Transverse colon (tissue), 4 donors: ENCODE results near the gene LRRC9. TPM values are rescaled to one million over a fixed set of nuclear protein-coding genes. Genes with fewer than 3 reads are reported as not detected.

Source experiments
- DNase-seq: peaks from one replicate; pipeline ENCODE4 v3.0.0-alpha.2; 2019
- H3K27ac ChIP-seq, 4 donors: fragments of 200-600 bp; sonication (generic); 2 replicates each; pipeline ENCODE4 v1.5.1; 2016 to 2018; ENCODE audit warnings: inconsistent platforms in 4 of 4
- H3K27me3 ChIP-seq: fragments of 200-600 bp; sonication (generic); 2 replicates; pipeline ENCODE4 v1.5.1; 2017; ENCODE audit warnings: inconsistent platforms
- H3K36me3 ChIP-seq, 4 donors: fragments of 200-600 bp; sonication (generic); 2 replicates each; pipeline ENCODE4 v1.5.1; 2017 to 2019; ENCODE audit warnings: inconsistent platforms in 4 of 4
- H3K4me1 ChIP-seq, 4 donors: fragments of 200-600 bp; sonication (generic); 2 replicates each; pipeline ENCODE4 v1.5.1; 2017 to 2020; ENCODE audit warnings: inconsistent platforms in 4 of 4
- H3K4me3 ChIP-seq, 4 donors: fragments of 200-600 bp; sonication (generic); 1 replicate in 1 of 4; 2 replicates in 3 of 4; pipeline versions ENCODE4 v1.5.1 to v1.6.1; 2017 to 2019; ENCODE audit warnings: inconsistent platforms in 4 of 4
- H3K9me3 ChIP-seq, 2 donors: fragments of 200-600 bp; sonication (generic); 2 replicates each; pipeline ENCODE4 v1.5.1; 2017 to 2019; ENCODE audit warnings: inconsistent platforms in 2 of 2
- CTCF ChIP-seq, 5 experiments: fragments of 200-600 bp in 3 of 5; fragments of 450-650 bp in 2 of 5; sonication (generic) in 3 of 5; IDR thresholded peaks; 1 replicate in 2 of 5; 2 replicates in 3 of 5; pipeline ENCODE4 v1.5.1; 2016 to 2017; ENCODE audit warnings: antibody characterized with exemption in 5 of 5, inconsistent platforms in 3 of 5, mild to moderate bottlenecking in 2 of 5, moderate library complexity in 1 of 5
- EP300 ChIP-seq: sonication (generic); formaldehyde crosslinking; IDR thresholded peaks from one replicate; pipeline ENCODE4 v1.6.1; 2017; ENCODE audit warnings: antibody characterized with exemption, low read depth
- POLR2A ChIP-seq: fragments of 450-650 bp; IDR thresholded peaks from one replicate; pipeline ENCODE4 v1.6.1; 2016; ENCODE audit warnings: antibody characterized with exemption, mild to moderate bottlenecking, moderate library complexity
- POLR2AphosphoS5 ChIP-seq, 3 donors: sonication (generic); formaldehyde crosslinking; IDR thresholded peaks; one replicate each; pipeline ENCODE4 v1.6.1; 2016; ENCODE audit warnings: antibody characterized with exemption in 3 of 3
- WGBS, 2 donors: methylation state at CpG; one replicate each; pipeline ENCODE4 v1.1.5; 2018; ENCODE audit warnings: low coverage in 1 of 2; 5-methylcytosine and 5-hydroxymethylcytosine counted together
- in situ Hi-C, 4 donors: fragments of 200-750 bp; cut with MboI; loops; one replicate each; pipeline versions ENCODE4 v1.15.0 to v1.15.1; 2017; ENCODE audit warnings: low sequenced_read_pairs in 3 of 4, low pct_ligation_motif_present in 1 of 4, low pct_unique_long_range_greater_than_20kb in 1 of 4
- intact Hi-C: fragments of 100-400 bp; cut with DNase I; formaldehyde crosslinking; loops from one replicate; pipeline ENCODE4 v1.15.1; 2023; ENCODE audit warnings: low total_unique reads
- total RNA-seq, 4 donors: library from RNA; depleted of rRNA; stranded (reverse); fragments of >200 nt; gene quantifications; one replicate each; pipeline ENCODE4 v1.1.0, GENCODE V29; 2016

Gene LRRC9
- total RNA-seq, 4 donors from 2014 or later: not detected

- H3K9me3 ChIP-seq: peaks cover 0 to 3% of the 10 kb centered on the region in 2 donors
- H3K27ac ChIP-seq: no peak overlapping the region
- in situ Hi-C loops: loop anchor here in 3 of 4 donors (5.0 to 10.0 kb wide), 3 partner anchors 223 to 228 kb away; no protein-coding TSS in a partner anchor
- H3K4me1 ChIP-seq: no peaks in the 10 kb centered on the region
- TF ChIP-seq POLR2AphosphoS5 (IDR thresholded peaks at IDR 0.05) (no peak), EP300 (no peak), POLR2A (no peak), CTCF (IDR thresholded peaks at IDR 0.05) (no peak)
- intact Hi-C loops: no loop called here
- no peak for DNase-seq
- no peaks in the 10 kb centered on the region for H3K36me3 ChIP-seq
- 45 to 52% methylated on average over 3 of the region's 3 CpGs for WGBS, 2 donors
- no peak overlapping the region for H3K4me3 ChIP-seq
- no peaks in the 10 kb centered on the region for H3K27me3 ChIP-seq
These were observed 39.7 kb downstream of the LRRC9 start for GRCh38 chr14:59959668-59960067.

DNA sequence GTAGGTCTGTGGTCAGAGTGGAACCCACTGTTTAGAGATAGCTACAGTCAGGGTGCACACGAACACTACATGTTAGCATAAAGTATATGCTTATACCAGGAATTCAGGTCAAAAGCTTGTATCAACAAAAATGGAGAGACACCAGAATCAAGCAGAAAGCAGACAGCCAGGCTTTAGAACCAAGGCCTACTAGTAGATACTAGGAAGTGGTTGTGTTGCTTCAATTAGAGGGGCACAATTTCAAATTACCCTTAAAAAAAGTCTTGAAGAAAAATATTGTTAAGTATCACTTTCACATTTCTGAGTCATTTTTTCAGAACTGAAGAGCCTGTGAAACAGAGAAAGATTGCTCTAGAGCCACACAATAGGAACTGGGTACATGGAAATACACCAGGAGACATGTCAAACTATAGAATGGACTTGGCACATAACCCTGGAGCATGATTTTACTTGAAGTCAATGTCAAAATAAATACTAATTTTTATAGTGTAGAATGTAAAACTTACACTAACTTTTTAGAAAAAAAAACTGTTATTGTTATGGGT, 41.6 kb downstream of the LRRC9 start:
- no peaks in the 10 kb centered on the region for H3K27me3 ChIP-seq
- DNase-seq: no peak
- TF ChIP-seq EP300: no peak
- TF ChIP-seq CTCF (IDR thresholded peaks at IDR 0.05): no peak
- TF ChIP-seq POLR2AphosphoS5 (IDR thresholded peaks at IDR 0.05): no peak
- TF ChIP-seq POLR2A: no peak
- no peak overlapping the region for H3K27ac ChIP-seq
- H3K9me3 ChIP-seq: no peaks in the 10 kb centered on the region
- intact Hi-C loops: no loop called here
- no peaks in the 10 kb centered on the region for H3K36me3 ChIP-seq
- H3K4me3 ChIP-seq: no peak overlapping the region
- H3K4me1 ChIP-seq: peaks cover 0 to 4% (median 0%) of the 10 kb centered on the region in 4 donors
- in situ Hi-C loops: loop anchor here in 3 of 4 donors (5.0 to 10.0 kb wide), 3 partner anchors 221 to 226 kb away; no protein-coding TSS in a partner anchor
- 82% methylated on average over 1 of the region's 1 CpG; no CpG with 5 or more reads in 1 of the 2 donors for WGBS, 2 donors

DNA sequence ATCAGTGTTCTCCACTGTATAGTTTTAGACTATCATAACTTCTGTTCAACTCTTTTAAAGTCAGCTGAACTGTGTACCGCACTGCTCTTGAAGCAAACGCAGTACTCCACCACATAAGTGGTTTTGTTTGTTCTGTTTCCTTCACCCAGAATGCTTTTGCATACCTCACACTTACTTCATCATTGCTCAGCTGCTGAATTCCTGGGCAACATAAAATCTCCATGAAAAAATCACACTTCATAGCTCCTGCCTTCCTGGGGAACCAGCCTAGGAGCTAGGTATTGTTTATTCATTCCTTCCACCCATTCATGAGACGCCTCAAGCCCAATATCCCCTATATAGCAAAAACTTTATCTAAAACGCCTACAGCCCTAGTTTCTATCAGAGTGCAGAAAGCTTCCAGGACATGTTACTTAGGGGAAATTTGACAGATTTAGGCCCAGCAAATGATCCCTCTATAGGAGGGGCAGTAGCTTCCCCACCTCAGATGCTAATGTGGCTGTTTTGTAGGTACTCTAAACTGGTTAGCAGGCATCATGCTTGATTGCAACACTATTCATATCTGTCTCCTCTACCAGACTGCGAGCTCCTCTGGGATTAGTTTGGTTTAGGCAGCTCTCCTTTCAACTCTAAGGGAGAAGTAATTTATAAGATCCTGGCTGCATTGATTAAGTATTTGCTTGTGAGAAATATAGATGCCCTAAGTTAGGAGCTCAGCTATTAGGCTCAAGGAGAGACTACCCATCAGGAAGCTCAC, 44.5 kb downstream of the LRRC9 start:
- H3K36me3 ChIP-seq: no peaks in the 10 kb centered on the region
- 53 to 61% methylated on average over 3 to 5 of the region's 5 CpGs for WGBS, 2 donors
- no peak overlapping the region for H3K4me3 ChIP-seq
- H3K27me3 ChIP-seq: no peaks in the 10 kb centered on the region
- in situ Hi-C loops: loop anchor here (5.0 to 10.0 kb wide), 3 partner anchors 218 to 223 kb away; no protein-coding TSS in a partner anchor
- H3K4me1 ChIP-seq: peaks cover 0 to 4% (median 0%) of the 10 kb centered on the region in 4 donors
- intact Hi-C loops: loop anchor here (5.0 kb wide), 1 partner anchor 223 kb away; no protein-coding TSS in a partner anchor
- no peak for TF ChIP-seq POLR2AphosphoS5 (IDR thresholded peaks at IDR 0.05)
- no peak for TF ChIP-seq EP300
- no peak for TF ChIP-seq POLR2A
- TF ChIP-seq CTCF (IDR thresholded peaks at IDR 0.05): no peak
- no peak for DNase-seq
- H3K27ac ChIP-seq: no peak overlapping the region
- H3K9me3 ChIP-seq: no peaks in the 10 kb centered on the region

DNA sequence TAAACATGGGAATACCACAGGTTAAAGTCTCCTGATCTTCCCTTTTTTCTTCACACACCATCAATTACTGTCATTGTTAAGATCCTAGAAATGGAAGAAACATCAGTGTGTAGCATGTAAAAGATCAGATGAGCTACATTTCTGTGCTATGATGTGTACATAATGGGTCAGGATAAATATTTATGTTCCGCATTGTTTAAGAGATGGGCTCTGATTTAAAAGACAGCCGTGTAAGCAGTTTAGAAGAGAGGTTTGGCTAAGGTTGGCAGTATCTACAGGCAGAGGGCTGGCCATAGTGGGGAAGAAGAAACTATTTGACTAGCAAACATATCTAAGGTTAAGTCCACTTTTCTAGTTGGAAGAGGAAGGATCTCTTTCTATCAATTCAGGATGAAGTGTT, 49.4 kb downstream of the LRRC9 start:
- no peak overlapping the region for H3K4me3 ChIP-seq
- no peaks in the 10 kb centered on the region for H3K27me3 ChIP-seq
- H3K27ac ChIP-seq: no peak overlapping the region
- no peak for TF ChIP-seq POLR2AphosphoS5 (IDR thresholded peaks at IDR 0.05)
- TF ChIP-seq POLR2A: no peak
- TF ChIP-seq CTCF (IDR thresholded peaks at IDR 0.05): no peak
- WGBS, 2 donors: 58 to 63% methylated on average over 2 of the region's 2 CpGs
- intact Hi-C loops (loop anchor here (5.0 kb wide), 1 partner anchor 218 kb away; no protein-coding TSS in a partner anchor), in situ Hi-C loops (loop anchor here in 2 of 4 donors (5.0 to 10.0 kb wide), 2 partner anchors 213 to 215 kb away; no protein-coding TSS in a partner anchor)
- no peaks in the 10 kb centered on the region for H3K9me3 ChIP-seq
- DNase-seq: no peak
- peaks cover 0 to 4% (median 0%) of the 10 kb centered on the region in 4 donors for H3K4me1 ChIP-seq
- H3K36me3 ChIP-seq: no peaks in the 10 kb centered on the region
